HG02610 (cell line): ENCODE data around the gene GSTP1.
"Not testable (repeated sequence)": the region's sequence is repeated elsewhere in the genome, so short reads cannot be mapped to it uniquely, and the experiment has no call there.

Source experiments
- ATAC-seq: cut with Tn5 transposase; IDR thresholded peaks from one replicate; pipeline ENCODE4 v1.9.1; 2021; ENCODE audit warnings: mild to moderate bottlenecking, moderate library complexity; ENCODE audit not compliant: unreplicated experiment

Gene GSTP1

DNA sequence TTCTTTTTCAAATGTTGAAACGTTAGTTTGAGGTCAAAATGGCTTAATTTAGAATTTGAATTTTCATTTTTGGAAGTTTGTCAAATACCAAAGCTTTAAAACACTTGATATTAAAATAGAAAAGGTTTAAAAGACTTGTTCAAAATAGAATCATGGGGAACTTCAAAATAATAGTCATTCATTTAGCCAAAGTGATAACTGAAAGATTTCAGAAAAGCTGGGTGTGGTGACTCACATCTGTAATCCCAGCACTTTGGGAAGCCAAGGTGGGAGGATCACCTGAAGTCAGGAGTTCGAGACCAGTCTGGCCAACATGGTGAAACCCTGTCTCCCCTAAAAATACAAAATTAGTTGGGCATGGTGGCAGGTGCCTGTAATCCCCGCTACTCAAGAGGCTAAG lies 10.9 kb downstream of the GSTP1 start:
- ATAC-seq = no peak

DNA sequence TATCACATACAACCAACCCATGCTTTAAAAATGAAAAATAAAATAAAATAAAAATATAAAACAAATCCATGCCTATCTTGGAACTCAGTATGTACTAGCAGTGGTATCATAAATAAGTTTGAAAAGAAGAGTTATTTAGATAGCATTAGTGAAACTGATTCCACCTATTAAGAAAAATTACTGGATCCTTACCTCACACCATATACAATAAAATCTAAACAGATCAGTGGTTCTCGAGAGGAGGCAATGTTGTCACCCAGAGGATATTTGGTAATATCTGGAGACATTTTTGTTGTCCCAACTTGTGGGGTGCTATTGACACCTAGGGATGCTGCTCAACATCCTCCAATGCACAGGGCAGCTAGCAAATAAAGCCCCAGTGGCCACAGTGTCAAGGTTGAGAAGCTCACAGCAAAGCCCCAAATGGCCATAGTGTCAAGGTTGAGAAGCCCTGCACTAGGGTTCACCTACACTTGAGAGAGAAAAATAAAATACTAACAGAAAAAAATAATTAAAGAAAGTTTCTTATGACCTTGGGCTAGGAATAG lies 13.2 kb downstream of the GSTP1 start:
- no peak for ATAC-seq

DNA sequence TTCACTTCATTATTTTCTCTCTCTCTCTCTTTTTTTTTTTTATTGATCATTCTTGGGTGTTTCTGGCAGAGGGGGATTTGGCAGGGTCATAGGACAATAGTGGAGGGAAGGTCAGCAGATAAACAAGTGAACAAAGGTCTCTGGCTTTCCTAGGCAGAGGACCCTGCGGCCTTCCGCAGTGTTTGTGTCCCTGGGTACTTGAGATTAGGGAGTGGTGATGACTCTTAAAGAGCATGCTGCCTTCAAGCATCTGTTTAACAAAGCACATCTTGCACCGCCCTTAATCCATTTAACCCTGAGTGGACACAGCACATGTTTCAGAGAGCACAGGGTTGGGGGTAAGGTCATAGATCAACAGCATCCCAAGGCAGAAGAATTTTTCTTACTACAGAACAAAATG lies 13.8 kb downstream of the GSTP1 start:
- not testable (repeated sequence) for ATAC-seq

DNA sequence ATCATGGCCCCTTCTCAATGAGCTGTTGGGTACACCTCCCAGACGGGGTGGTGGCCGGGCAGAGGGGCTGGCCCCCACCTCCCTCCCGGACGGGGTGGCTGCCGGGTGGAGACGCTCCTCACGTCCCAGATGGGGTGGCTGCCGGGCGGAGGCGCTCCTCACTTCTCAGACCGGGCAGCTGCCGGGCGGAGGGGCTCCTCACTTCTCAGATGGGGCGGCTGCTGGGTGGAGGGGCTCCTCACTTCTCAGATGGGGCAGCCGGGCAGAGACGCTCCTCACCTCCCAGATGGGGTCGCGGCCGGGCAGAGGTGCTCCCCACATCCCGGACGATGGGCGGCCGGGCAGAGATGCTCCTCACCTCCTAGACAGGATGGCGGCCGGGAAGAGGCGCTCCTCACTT lies 14.4 kb downstream of the GSTP1 start:
- ATAC-seq = not testable (repeated sequence)

DNA sequence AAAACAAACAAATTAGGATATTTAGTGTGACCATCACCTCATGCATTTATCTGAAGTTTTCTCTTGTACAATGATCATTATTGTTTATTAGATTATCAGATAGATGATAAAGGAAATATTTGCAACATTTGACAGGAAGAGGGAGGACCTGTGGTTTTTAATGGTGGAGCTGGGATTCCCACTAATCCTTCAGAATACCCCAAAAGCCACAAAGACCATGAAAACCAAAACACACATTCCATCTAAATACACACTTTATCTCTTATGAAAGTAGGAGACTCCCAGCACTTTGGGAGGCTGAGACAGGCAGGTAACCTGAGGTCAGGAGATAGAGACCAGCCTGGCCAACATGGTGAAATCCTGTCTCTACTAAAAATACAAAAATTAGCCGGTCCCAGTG lies 15.5 kb downstream of the GSTP1 start:
- no peak for ATAC-seq

DNA sequence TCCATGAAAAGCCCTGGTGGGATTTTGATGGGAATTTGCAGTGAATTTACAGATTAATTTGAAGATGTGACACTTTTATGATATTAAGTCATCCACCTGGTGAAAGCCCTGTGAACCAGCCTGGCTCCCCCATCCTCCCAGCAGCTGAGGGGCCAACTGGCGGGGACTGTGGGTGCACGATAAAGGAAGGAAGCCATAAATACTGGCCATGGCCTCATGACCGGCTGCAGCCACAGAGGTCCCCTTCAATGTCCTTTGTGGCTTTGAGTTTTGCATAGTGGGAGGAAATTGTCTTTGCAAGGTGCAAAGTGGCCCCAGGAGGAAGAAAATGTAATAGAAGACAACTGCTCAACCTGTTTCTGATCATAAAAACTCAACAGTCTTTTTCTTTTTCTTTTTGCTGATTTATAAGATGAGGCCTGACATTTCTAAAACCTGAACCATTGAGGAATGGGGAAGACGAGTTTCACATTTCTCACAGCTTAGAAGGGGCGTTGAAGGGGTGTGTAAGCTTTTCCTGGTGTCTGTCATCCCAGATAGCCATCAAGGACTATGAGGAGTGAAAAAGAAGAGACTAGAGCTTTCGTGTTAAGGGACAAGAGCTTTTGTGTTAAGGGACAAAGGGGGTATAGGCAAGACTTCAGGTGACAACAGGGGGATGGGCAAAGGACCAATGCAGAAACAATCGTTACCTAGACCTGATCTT lies 16.9 kb downstream of the GSTP1 start:
- ATAC-seq = no peak

DNA sequence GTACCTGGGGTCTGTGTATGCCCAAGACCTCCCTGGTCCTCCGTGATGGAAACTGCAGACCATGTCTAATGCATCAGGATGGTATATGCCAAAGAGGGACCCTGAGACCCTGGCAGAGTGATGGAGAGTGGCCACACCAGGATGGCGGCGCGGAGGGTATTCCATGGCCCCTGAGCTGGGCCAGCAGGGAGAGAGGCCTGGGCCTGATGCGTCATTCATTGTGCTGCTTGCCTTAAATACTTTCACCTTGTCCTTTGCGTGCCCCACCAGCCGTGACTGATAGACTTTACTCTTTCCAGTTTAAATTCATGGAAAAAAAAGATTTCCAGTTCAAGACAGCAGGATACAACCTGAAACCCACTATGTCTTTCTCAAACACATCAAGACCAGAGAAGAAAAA lies 17.5 kb downstream of the GSTP1 start:
- ATAC-seq = no peak

DNA sequence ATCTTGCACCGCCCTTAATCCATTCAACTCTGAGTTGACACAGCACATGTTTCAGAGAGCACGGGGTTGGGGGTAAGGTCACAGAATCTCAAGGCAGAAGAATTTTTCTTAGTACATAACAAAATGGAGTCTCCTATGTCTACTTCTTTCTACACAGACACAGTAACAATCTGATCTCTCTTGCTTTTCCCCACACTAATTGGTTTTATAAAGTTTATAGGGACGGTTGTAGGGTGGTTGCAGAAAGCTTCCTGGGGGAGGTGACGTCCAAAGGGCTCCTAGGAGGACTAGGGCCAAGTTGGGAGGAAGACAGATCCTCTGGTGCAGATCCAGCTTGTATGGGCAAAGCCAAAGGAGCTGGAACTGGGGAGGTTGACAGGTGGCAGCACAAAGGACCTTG lies 20.5 kb downstream of the GSTP1 start:
- ATAC-seq = not testable (repeated sequence)

DNA sequence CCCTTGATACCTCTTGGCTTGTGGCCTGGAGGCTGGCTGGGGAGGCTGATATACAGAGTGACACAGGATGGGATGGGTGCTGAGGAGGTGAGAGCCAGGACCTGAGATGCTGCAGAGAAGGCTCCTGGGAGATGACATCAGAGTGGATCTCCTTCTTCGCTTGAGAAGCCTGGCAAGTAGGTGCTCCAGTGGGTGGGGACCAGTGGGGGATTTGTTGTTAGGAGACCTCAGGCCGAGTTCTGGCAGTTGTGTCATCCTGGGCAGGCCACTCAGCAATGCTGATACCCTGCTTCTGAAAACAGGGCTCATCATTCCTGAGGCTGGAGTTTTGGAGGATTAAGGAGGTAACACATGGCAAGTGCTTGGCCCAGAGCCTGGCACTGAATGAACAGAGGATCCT lies 21.2 kb downstream of the GSTP1 start:
- ATAC-seq = no peak

DNA sequence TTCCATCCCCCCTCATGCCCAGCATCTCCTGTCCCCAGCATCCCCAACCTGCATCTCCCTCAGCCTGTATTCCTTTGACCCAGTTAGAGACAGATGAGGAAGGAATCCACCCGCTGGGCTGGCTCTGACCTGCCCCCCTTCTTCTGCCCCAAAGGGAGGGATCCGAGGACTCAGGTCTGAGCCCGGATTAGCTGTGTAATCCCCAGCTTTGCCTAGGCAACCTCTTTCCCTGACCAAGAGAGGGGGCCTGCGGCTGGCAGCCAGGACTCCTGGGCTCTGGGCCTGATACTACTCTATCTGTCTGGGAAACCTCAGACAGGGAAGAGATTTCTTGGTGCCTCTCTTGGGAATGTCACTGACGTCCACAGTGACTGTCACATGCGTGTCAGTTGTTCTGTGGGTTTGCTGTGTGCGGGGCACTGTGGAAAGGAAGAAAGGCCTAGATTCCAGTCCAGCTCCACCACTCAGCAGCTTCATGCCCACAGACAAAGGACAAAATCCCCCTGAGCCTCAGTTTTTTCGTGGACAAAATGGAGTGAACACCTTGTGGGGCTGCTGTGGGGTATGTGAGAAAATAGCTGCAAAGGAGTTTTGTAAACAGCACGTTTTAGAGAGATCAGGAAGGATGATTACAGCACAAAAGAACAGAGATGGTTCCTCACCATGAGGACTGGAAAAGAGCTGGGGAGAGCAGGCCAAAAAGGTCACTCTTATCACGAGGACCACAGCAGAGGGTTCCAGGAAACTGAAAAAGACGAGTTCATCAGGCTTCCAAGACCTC lies 21.8 kb downstream of the GSTP1 start:
- no peak for ATAC-seq

DNA sequence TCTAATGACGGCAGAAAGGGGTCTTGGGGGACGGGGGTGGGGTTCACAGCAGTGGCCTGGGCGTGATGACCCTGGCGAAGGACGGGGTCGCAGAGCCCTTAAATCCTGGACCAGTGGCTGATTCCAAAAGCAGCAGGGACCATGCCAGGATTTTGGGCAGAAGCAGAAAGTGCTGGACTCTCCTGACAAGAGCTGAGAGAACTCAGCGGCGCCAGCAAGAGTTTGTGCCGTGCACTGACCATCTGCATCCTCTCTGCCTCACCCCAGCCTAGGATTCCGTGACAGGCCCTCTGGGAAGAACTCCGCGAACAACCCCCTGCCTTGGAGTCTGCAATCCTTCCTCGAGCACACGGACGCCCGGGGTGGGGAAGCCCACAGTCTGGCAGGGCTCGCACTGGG lies 22.5 kb downstream of the GSTP1 start:
- no peak for ATAC-seq

DNA sequence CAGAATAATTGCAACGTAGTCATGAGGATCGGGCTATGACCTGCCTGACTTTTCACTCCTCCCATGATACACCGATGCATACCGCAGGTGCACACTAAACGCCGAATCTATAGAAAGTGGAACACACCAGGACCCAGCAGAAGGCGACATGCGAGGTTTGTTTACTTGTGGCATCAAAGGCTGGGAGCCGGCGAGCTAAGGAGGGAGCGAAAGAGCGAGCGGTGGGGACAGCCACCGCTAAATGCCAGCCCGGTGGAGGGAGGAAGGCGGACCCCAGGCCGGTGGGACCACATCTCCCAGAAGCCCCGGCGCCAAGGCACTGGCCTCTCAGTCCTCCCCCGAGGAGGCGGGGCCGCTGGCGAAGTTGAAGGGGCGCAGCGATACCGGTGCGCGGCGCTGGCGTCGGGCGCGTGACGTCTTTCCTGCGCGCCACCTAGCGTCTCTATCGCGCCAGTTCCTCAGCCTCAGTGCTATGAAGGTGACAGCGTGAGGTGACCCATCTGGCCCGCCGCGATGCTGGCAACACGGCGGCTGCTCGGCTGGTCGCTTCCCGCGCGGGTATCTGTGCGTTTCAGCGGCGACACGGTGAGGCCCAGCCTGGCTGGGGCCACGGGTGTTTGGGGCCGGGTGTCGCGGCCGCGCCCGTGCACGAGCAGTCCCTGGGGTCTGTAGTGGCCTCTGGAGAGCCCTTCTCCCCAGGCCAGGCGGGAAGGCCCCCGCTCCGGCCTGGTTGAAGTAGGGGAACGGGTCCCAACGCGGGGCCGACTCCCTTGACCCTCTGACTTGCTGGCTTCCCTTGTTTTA lies 23.1 kb downstream of the GSTP1 start, which contains the start of gene NDUFV1:
Gene NDUFV1 (plus strand): TSS at position 445 of the 804 bp plus-strand sequence. CDS start 69 bp downstream, at position 514.
- peak; percentile 87 for ATAC-seq

DNA sequence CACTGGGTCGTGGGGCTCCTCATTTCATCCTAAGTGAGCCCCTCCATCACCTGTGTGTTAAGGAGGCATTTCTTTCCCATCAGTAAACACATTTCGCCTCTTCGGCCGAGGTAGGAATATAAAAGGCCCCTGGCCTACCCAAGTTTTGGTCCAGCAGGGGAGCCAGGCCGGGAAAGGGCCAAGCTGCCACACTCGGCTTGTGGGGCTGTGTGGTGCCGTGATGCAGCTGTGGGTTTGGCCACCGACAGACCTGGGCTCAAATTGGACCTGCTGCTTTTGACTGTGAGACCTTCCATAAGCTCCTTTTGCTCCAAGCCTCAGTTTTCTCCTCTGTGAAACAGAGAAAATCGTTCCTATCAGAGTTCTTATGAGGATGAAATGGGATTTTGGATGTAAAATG lies 23.9 kb downstream of the GSTP1 start:
- no peak for ATAC-seq

DNA sequence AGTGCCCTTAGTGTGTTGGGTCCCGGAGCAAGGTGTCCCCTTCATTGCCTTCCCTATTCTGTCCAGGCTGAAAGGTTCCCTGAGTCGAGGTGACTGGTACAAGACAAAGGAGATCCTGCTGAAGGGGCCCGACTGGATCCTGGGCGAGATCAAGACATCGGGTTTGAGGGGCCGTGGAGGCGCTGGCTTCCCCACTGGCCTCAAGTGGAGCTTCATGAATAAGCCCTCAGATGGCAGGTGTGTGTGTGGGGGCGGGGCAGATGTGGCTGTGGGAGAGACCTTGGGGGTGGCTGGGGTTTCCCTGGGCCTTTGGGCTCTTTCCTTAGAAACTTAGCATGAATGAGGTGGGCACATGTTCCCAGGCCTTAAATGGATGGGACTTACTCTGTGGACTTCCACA lies 24.9 kb downstream of the GSTP1 start:
- no peak for ATAC-seq

DNA sequence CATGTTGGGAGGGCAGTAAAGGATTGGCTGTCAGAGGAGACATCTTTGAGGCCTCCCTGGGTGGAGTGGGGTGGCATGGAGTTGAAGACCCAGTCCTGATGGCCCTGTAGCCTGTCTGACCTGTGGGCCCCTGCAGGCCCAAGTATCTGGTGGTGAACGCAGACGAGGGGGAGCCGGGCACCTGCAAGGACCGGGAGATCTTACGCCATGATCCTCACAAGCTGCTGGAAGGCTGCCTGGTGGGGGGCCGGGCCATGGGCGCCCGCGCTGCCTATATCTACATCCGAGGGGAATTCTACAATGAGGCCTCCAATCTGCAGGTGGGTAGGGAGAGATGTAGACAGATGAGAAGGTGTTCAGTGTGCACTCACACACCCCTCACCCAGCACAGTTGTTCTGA lies 25.7 kb downstream of the GSTP1 start:
- no peak for ATAC-seq

DNA sequence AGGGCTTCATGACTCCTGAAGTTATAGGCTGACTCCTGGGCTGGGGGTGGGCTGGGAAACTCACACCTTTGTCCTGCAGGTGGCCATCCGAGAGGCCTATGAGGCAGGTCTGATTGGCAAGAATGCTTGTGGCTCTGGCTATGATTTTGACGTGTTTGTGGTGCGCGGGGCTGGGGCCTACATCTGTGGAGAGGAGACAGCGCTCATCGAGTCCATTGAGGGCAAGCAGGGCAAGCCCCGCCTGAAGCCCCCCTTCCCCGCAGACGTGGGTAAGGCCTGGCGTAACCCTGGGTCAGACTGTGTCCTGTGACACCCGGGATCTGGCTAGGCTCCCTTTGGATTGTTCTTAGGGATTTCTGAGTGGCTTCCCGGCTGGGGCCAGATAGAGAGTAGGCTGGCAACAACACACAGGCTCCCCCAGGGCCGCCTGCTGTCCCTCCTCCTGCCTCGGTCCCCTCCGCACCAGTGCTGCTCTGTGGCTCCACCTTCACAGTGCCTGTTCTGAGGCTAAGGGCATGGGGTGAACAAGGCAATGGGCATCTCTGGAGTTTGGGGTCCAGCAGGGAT lies 26.8 kb downstream of the GSTP1 start:
- ATAC-seq = no peak

DNA sequence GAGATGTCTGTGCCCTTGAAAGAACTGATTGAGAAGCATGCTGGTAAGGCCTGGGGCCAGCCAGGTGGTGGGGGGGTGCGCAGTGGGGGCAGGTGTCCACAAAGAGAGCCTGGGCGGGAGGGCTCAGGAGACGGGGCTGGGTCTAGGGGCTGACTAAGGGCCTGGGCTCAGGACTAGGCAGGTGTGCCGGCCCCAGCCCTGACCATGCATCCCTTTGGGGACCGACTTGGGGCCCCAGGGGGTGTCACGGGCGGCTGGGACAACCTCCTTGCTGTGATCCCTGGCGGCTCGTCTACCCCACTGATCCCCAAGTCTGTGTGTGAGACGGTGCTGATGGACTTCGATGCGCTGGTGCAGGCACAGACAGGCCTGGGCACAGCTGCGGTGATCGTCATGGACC lies 27.6 kb downstream of the GSTP1 start:
- ATAC-seq = no peak

DNA sequence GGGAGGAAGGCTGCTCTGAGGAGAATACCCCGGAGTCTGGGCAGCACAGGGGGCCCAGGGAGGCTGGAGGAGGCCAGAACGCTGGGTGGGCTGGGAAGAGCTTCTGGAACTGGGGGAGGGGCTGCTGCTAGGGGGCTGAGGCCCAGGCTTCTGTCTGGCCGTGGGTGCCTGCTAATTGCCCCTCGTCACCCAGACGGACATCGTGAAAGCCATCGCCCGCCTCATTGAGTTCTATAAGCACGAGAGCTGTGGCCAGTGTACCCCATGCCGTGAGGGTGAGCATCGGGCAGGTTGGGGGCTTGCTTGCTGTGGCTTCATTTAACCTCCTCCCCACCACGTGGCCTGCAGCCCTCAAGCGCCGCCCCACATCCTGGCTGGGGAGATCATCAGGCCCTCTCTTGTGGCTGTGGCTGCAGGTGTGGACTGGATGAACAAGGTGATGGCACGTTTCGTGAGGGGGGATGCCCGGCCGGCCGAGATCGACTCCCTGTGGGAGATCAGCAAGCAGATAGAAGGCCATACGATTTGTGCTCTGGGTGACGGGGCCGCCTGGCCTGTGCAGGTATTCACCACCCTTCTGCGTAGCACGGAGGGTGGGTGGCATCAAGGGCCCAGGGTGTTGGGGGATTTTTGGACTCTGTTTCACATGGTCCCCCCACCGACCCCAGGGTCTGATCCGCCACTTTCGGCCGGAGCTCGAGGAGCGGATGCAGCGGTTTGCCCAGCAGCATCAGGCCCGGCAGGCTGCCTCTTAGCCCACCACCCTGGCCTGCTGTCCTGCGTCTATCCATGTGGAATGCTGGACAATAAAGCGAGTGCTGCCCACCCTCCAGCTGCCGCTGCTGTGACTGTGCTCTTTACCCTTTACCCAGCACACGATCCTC lies 28.3 kb downstream of the GSTP1 start:
- ATAC-seq = no peak

DNA sequence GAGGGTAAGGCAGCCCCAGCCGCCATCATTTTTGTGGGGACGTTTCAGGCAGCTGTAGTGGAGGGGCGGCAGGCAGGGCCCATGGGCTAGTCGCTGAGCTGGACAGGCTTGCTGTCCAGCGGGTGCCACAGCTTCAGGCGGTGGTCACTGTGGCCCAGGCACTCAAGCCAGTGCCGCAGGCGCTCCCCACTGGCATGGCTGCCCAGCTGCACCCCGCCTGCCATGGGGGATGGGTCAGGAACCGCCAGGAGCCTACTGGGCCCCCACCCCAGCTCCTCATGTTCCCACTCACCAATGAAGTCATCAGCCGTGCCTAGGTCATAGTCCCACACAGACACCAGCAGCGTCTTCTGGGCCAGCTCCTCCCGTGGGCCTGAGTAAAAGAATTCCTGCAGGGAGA lies 29.1 kb downstream of the GSTP1 start:
- no peak for ATAC-seq
